CD4-positive, alpha-beta T cell treated with Interleukin-15 for 1 hour (primary cell): Measurements from ENCODE around the gene BYSL.
A peak's percentile ranks its signal among the peaks of the same experiment; 100 is the strongest.

Experiments used
- DNase-seq: peaks from one replicate; pipeline ENCODE4 v3.0.0-alpha.2; 2020

BYSL gene, protein sequence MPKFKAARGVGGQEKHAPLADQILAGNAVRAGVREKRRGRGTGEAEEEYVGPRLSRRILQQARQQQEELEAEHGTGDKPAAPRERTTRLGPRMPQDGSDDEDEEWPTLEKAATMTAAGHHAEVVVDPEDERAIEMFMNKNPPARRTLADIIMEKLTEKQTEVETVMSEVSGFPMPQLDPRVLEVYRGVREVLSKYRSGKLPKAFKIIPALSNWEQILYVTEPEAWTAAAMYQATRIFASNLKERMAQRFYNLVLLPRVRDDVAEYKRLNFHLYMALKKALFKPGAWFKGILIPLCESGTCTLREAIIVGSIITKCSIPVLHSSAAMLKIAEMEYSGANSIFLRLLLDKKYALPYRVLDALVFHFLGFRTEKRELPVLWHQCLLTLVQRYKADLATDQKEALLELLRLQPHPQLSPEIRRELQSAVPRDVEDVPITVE

DNA sequence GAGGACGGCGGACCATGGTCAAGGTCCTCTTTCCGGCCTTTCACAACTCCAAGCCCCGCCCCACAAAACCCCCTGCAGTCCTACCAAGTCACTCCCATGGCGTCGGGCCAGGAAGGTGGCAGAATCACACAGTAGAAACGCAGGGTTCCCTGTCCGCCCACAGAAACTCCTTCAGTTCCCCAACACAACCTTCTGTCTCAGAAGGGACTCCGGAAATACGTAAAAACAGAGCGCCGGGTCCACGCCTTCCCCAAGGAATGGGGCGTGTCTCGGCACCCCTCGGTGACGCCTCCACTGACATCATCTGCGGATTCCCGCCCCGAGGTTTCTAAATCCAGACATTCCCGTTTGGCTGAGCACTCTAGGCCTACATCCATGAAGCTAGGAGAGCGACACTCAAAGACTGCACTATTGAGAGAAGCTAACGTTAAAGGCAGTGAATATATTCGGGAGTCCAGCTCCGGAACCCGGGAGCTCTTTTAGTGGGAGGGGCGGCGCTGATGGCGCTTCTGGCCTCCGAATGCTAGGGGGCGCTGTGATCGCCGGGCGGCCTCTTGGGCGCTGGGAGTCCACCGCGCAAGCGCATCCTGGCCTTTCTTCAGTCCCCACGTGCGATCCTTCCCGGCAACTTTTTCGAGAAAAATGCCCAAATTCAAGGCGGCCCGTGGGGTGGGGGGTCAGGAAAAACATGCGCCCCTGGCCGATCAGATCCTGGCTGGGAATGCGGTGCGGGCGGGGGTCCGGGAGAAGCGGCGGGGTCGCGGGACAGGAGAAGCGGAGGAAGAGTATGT lies at the start of gene BYSL, which contains the start of gene MED20:
Gene BYSL (plus strand): TSS at position 579 of the 791 bp plus-strand sequence. CDS start 64 bp downstream, at position 643.
Gene MED20 (minus strand): TSS at position 219 of the 791 bp plus-strand sequence. CDS start 121 bp downstream, at position 98.
- peak; percentile 92 for DNase-seq

GRCh38 chr6:41871691-41872090 lies 49.6 kb upstream of the BYSL start:
- no peak for DNase-seq

DNA sequence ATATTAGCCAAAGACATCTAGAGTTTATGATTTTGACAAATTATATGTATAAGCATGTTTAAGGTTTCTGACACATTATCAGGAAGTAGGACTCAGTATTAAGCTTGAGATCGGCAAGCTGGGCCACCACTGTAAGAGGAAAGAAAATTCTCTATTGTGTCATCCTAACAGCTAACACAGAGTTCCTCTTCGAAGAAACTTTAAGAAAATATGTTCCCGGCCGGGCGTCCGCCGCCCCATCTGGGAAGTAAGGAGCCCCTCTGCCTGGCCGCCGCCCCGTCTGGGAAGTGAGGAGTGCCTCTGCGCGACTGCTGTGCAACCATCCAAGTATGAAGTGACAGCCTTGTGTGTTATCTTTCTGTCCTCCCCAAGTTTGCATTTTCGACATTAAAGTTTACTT lies 49.2 kb upstream of the BYSL start:
- no peak for DNase-seq

- no peak for DNase-seq
These were observed 46.6 kb upstream of the BYSL start for GRCh38 chr6:41874741-41875140.

GRCh38 chr6:41877051-41877680 lies 44.1 kb upstream of the BYSL start:
- DNase-seq: no peak

- DNase-seq: no peak
These were observed 43.1 kb upstream of the BYSL start for GRCh38 chr6:41878246-41878645.

DNA sequence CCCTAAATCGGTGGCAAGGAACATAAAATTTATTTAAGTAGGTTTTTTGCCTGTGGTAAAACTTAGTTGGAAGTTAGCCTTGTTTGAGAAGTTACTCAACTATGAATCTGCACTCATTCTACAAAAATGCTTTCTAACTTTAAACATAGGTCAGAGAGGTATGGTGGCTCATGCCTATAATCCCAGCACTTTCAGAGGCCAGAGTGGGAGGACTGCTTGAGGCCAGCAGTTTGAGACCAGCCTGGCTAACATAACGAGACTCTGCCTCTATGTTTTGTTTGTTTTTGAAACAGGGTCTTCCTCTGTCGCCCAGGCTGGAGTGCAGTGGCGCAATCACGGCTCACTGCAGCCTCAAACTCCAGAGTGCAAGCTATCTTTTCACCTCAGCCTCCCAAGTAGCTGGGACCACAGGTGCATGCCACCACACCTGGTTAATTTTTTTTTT lies 42.3 kb upstream of the BYSL start:
- no peak for DNase-seq

DNA sequence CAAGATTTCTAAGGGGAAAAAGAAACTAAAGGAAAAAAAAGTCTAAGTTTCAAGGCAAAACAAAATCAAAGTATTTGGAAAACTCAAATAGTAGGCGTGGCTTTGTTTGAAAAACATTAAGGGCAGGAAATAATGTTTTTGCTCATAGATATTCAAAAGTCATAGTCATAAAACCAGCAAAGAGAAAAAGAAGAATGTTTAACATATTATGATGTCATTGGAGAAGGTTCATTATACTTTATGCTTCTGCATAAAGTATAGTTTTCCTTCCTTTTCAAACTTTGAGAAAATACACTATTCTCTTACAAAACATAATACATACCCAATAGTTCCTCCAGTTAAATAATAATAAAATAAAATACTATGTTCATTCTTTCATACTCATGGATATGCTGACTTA lies 39.8 kb upstream of the BYSL start:
- no peak for DNase-seq

- DNase-seq: no peak
These were observed 36.3 kb upstream of the BYSL start for GRCh38 chr6:41884957-41885356.

- no peak for DNase-seq
These were observed 35.4 kb upstream of the BYSL start for GRCh38 chr6:41885930-41886329.

- DNase-seq: no peak
These were observed 34.0 kb upstream of the BYSL start for GRCh38 chr6:41887331-41887751.

DNA sequence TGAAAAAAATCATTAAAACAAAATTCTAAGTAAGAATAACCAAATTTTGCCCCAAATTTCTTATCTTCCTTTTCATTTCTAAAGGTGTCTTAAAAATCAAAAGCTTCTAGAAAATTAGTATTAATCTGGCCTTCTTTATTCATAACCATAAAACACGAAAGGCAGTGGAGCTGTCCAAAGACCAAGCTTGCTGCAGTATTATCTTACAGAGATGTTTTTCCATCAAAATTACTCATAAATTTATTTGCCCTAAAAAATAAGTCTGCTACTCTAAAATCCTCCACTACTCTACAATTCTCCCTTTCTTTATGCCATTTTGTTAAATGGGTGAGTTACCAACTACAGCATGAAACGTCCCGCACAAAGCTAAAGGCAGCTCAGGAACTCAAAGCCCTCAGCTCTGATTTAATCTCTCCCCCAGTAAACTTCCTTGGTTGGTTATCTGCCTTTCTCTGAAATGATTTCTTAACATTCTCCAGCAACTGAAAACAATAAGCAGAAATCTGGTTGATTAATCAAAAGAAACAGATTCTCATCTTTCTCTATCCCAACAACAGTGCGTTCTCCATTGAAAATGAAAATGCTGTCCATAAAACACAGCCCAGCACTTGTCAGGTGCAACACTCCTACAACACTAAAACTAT lies 28.3 kb upstream of the BYSL start:
- DNase-seq: no peak

GRCh38 chr6:41894366-41895299 lies 26.7 kb upstream of the BYSL start:
- DNase-seq: no peak

- peak; percentile 87 for DNase-seq
These were observed 25.7 kb upstream of the BYSL start, which contains the start of gene USP49 for GRCh38 chr6:41895300-41896233. USP49 (minus strand) TSS chr6:41895375; CDS start chr6:41806983, 88,392 bp downstream.

DNA sequence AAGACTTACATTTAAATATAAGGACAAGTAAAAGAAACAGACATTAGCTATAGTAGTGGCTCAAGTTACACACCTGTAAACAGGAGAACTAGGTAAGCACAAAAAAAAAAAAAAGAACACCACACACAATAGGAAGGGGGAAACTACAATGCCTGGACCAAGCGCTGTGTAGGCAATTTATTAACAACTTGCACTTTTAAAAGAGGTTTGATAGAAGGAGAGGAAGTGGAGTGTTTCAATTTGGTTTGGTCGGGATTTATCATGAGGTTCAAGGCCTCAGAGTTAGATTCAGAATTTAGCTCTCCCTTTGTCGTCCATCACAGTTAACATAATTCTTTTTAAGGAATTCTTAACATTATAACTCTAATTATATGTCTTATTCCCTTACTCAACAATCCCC lies 25.0 kb upstream of the BYSL start:
- DNase-seq: no peak

DNA sequence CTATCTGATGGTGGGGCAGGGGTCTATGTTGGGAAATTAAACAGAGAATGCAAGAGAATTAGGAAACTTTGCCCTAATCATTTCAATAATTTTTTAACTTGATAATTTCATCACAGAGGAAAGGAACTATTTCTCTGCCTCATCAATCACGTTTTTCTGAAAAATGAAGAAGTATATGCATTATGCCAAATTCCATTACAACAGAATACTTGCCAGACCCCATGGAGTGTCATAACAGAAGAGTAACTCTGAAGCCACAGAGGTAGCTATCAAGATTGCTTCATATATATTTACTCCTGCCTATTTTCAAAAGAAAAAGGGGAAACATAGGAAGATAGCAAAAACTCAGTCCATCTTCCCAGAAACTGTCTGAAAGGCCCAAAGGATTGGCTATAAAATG lies 20.4 kb upstream of the BYSL start:
- DNase-seq: no peak

GRCh38 chr6:41901882-41902519 lies 19.3 kb upstream of the BYSL start:
- peak; percentile 68 for DNase-seq

GRCh38 chr6:41909727-41910126 lies 11.6 kb upstream of the BYSL start:
- no peak for DNase-seq

GRCh38 chr6:41914343-41914742 lies 7.0 kb upstream of the BYSL start:
- DNase-seq: no peak
